Skeletal muscle satellite cell (primary cell): ENCODE data around the gene SPRR2D.
"Not testable (repeated sequence)": the region's sequence is repeated elsewhere in the genome, so short reads cannot be mapped to it uniquely, and the experiment has no call there.

Experiments used
- H3K27me3 ChIP-seq: 2 replicates; pipeline ENCODE4 v1.7.0; 2013; ENCODE audit warnings: low read length; ENCODE audit not compliant: control insufficient read depth, insufficient read depth
- H3K36me3 ChIP-seq: 2 replicates; pipeline ENCODE4 v1.7.0; 2013; ENCODE audit warnings: mild to moderate bottlenecking, control low read depth, low read length; ENCODE audit not compliant: insufficient read depth
- H3K4me1 ChIP-seq: 2 replicates; pipeline ENCODE4 v1.7.0; 2013; ENCODE audit warnings: low read length; ENCODE audit not compliant: control insufficient read depth, insufficient read depth
- H3K4me2 ChIP-seq: 2 replicates; pipeline ENCODE4 v1.7.0; 2013; ENCODE audit warnings: mild to moderate bottlenecking, low read length
- H3K4me3 ChIP-seq: 2 replicates; pipeline ENCODE4 v1.7.0; 2013; ENCODE audit warnings: low read length
- H3K9ac ChIP-seq: 2 replicates; pipeline ENCODE4 v1.7.0; 2013; ENCODE audit warnings: mild to moderate bottlenecking, low read depth, low read length, moderate library complexity
- H3K9me3 ChIP-seq: replicated peaks from 2 replicates; pipeline ENCODE4 v1.7.0; 2013; ENCODE audit warnings: mild to moderate bottlenecking, control low read depth, low read length

The SPRR2D gene

GRCh38 chr1:153035211-153035610 is 5.7 kb downstream of the SPRR2D start:
- H3K4me2 ChIP-seq = no peak overlapping the region
- no peak overlapping the region for H3K4me3 ChIP-seq
- no peaks in the 10 kb centered on the region for H3K36me3 ChIP-seq
- H3K27me3 ChIP-seq = no peaks in the 10 kb centered on the region
- H3K4me1 ChIP-seq = peaks cover 2% of the 10 kb centered on the region
- H3K9me3 ChIP-seq = no peaks in the 10 kb centered on the region
- H3K9ac ChIP-seq = no peak overlapping the region

GRCh38 chr1:153032677-153033308 is 8.1 kb downstream of the SPRR2D start:
- H3K9ac ChIP-seq = no peak overlapping the region
- peaks cover 2% of the 10 kb centered on the region for H3K4me1 ChIP-seq
- no peak overlapping the region for H3K4me2 ChIP-seq
- H3K9me3 ChIP-seq = no peaks in the 10 kb centered on the region
- H3K36me3 ChIP-seq = no peaks in the 10 kb centered on the region
- no peaks in the 10 kb centered on the region for H3K27me3 ChIP-seq
- H3K4me3 ChIP-seq = no peak overlapping the region

GRCh38 chr1:153032073-153032472 is 8.8 kb downstream of the SPRR2D start:
- no peaks in the 10 kb centered on the region for H3K9me3 ChIP-seq
- no peaks in the 10 kb centered on the region for H3K36me3 ChIP-seq
- no peaks in the 10 kb centered on the region for H3K27me3 ChIP-seq
- H3K4me2 ChIP-seq = no peak overlapping the region
- no peak overlapping the region for H3K9ac ChIP-seq
- H3K4me3 ChIP-seq = no peak overlapping the region
- peaks cover 2% of the 10 kb centered on the region for H3K4me1 ChIP-seq

GRCh38 chr1:153030895-153031294 is 10.0 kb downstream of the SPRR2D start, which contains the start of gene SPRR1B:
Gene SPRR1B (plus strand): TSS chr1:153031203. CDS start chr1:153032346, 1,143 bp downstream.
- peaks cover 2% of the 10 kb centered on the region for H3K4me1 ChIP-seq
- H3K27me3 ChIP-seq = no peaks in the 10 kb centered on the region
- no peaks in the 10 kb centered on the region for H3K9me3 ChIP-seq
- no peak within 1 kb of the TSS for H3K9ac ChIP-seq
- no peak within 1 kb of the TSS for H3K4me2 ChIP-seq
- no peaks in the 10 kb centered on the region for H3K36me3 ChIP-seq
- H3K4me3 ChIP-seq = no peak within 1 kb of the TSS

- H3K4me1 ChIP-seq = peaks cover 2% of the 10 kb centered on the region
- no peak overlapping the region for H3K4me3 ChIP-seq
- peaks cover 2% of the 10 kb centered on the region for H3K27me3 ChIP-seq
- H3K36me3 ChIP-seq = no peaks in the 10 kb centered on the region
- H3K9me3 ChIP-seq = no peaks in the 10 kb centered on the region
- H3K9ac ChIP-seq = no peak overlapping the region
- H3K4me2 ChIP-seq = no peak overlapping the region
Measured at GRCh38 chr1:153028766-153029165, 12.2 kb downstream of the SPRR2D start.

- H3K9me3 ChIP-seq = no peaks in the 10 kb centered on the region
- H3K36me3 ChIP-seq = no peaks in the 10 kb centered on the region
Measured at GRCh38 chr1:153025797-153026196, 15.1 kb downstream of the SPRR2D start.

GRCh38 chr1:153024413-153024812 is 16.5 kb downstream of the SPRR2D start:
- no peaks in the 10 kb centered on the region for H3K4me1 ChIP-seq
- no peaks in the 10 kb centered on the region for H3K9me3 ChIP-seq
- no peak overlapping the region for H3K4me2 ChIP-seq
- H3K36me3 ChIP-seq = no peaks in the 10 kb centered on the region
- no peak overlapping the region for H3K4me3 ChIP-seq
- no peak overlapping the region for H3K9ac ChIP-seq
- peaks cover 4% of the 10 kb centered on the region for H3K27me3 ChIP-seq

More at GRCh38 chr1:153025797-153026196, 15.1 kb downstream of the SPRR2D start:
- Histone ChIP-seq H3K27me3 (peaks cover 4% of the 10 kb centered on the region), H3K4me3 (no peak overlapping the region), H3K9ac (no peak overlapping the region), H3K4me2 (no peak overlapping the region), H3K4me1 (no peaks in the 10 kb centered on the region)

- no peak overlapping the region for H3K4me2 ChIP-seq
- no peaks in the 10 kb centered on the region for H3K9me3 ChIP-seq
Measured at GRCh38 chr1:153023109-153023508, 17.8 kb downstream of the SPRR2D start.

GRCh38 chr1:153022340-153022739 is 18.6 kb downstream of the SPRR2D start:
- H3K27me3 ChIP-seq, H3K4me2 ChIP-seq, H3K4me1 ChIP-seq, H3K4me3 ChIP-seq, H3K9me3 ChIP-seq, H3K9ac ChIP-seq, H3K36me3 ChIP-seq: not testable (repeated sequence)

More at GRCh38 chr1:153023109-153023508, 17.8 kb downstream of the SPRR2D start:
- Histone ChIP-seq H3K36me3 (no peaks in the 10 kb centered on the region), H3K4me3 (no peak overlapping the region), H3K9ac (no peak overlapping the region), H3K4me1 (no peaks in the 10 kb centered on the region), H3K27me3 (peaks cover 4% of the 10 kb centered on the region)

- not testable (repeated sequence) for H3K9ac ChIP-seq, H3K9me3 ChIP-seq, H3K27me3 ChIP-seq, H3K4me3 ChIP-seq, H3K4me2 ChIP-seq, H3K36me3 ChIP-seq, H3K4me1 ChIP-seq
Measured at GRCh38 chr1:153021829-153022228, 19.1 kb downstream of the SPRR2D start.

GRCh38 chr1:153011235-153011758 is 29.6 kb downstream of the SPRR2D start:
- not testable (repeated sequence) for H3K4me1 ChIP-seq, H3K4me2 ChIP-seq, H3K27me3 ChIP-seq, H3K9ac ChIP-seq, H3K9me3 ChIP-seq, H3K36me3 ChIP-seq, H3K4me3 ChIP-seq

GRCh38 chr1:153001382-153001781 is 39.5 kb downstream of the SPRR2D start, which contains the start of gene SPRR3:
Gene SPRR3 (plus strand): TSS chr1:153001749. CDS start chr1:153003021, 1,272 bp downstream.
- Histone ChIP-seq H3K4me1 (no peaks in the 10 kb centered on the region), H3K9me3 (no peaks in the 10 kb centered on the region), H3K9ac (no peak within 1 kb of the TSS), H3K36me3 (no peaks in the 10 kb centered on the region), H3K4me2 (no peak within 1 kb of the TSS), H3K27me3 (peaks cover 8% of the 10 kb centered on the region), H3K4me3 (no peak within 1 kb of the TSS)
